H9 (cell line): ENCODE measurements around the gene HMG20B. TPM values are rescaled to one million over a fixed set of nuclear protein-coding genes. Genes with fewer than 3 reads are reported as not detected.

Experiments used
- DNase-seq: peaks from one replicate; pipeline ENCODE4 v3.0.0-alpha.2; 2017
- H2AFZ ChIP-seq: one replicate; pipeline ENCODE4 v1.6.1; 2013; ENCODE audit warnings: mild to moderate bottlenecking, low read length, control low read depth, moderate library complexity
- H2AK5ac ChIP-seq: 2 replicates; pipeline ENCODE4 v1.6.1; 2013; ENCODE audit warnings: low read length, control low read depth, mixed read lengths; ENCODE audit not compliant: insufficient read length
- H2BK120ac ChIP-seq: one replicate; pipeline ENCODE4 v1.6.1; 2013; ENCODE audit warnings: low read depth, mild to moderate bottlenecking, low read length, control low read depth, inconsistent platforms; ENCODE audit not compliant: poor library complexity, severe bottlenecking
- H2BK12ac ChIP-seq: 2 replicates; pipeline ENCODE4 v1.6.1; 2013; ENCODE audit warnings: low read length, control low read depth, mixed read lengths, low read depth; ENCODE audit not compliant: insufficient read length
- H2BK15ac ChIP-seq: 2 replicates; pipeline ENCODE4 v1.6.1; 2013; ENCODE audit warnings: low read depth, low read length, control low read depth
- H2BK20ac ChIP-seq: one replicate; pipeline ENCODE4 v1.6.1; 2013; ENCODE audit warnings: low read depth, mild to moderate bottlenecking, low read length, control low read depth, inconsistent platforms; ENCODE audit not compliant: poor library complexity, severe bottlenecking
- H2BK5ac ChIP-seq: 2 replicates; pipeline ENCODE4 v1.6.1; 2013; ENCODE audit warnings: low read length, control low read depth, mixed read lengths; ENCODE audit not compliant: insufficient read length
- H3K14ac ChIP-seq: 2 replicates; pipeline ENCODE4 v1.6.1; 2013; ENCODE audit warnings: low read length, control low read depth; ENCODE audit not compliant: insufficient read depth
- H3K18ac ChIP-seq: 2 replicates; pipeline ENCODE4 v1.6.1; 2013; ENCODE audit warnings: low read depth, mild to moderate bottlenecking, mixed read lengths, low read length, control low read depth; ENCODE audit not compliant: insufficient read length
- H3K23ac ChIP-seq: 2 replicates; pipeline ENCODE4 v1.6.1; 2013; ENCODE audit warnings: low read length, control low read depth, mixed read lengths, low read depth; ENCODE audit not compliant: insufficient read length
- H3K23me2 ChIP-seq: 2 replicates; pipeline ENCODE4 v1.6.1; 2013; ENCODE audit warnings: low read depth, mild to moderate bottlenecking, mixed read lengths, low read length, control low read depth; ENCODE audit not compliant: insufficient read length, poor library complexity, severe bottlenecking
- H3K27ac ChIP-seq: 2 replicates; pipeline ENCODE4 v1.5.1; 2013; ENCODE audit warnings: low read length, control low read depth, mixed read lengths, low read depth; ENCODE audit not compliant: insufficient read length
- H3K27me3 ChIP-seq: 2 replicates; pipeline ENCODE4 v1.6.1; 2013; ENCODE audit warnings: low read length, control low read depth, inconsistent platforms; ENCODE audit not compliant: insufficient read depth
- H3K4ac ChIP-seq: 2 replicates; pipeline ENCODE4 v1.6.1; 2013; ENCODE audit warnings: low read depth, mild to moderate bottlenecking, control low read depth, inconsistent platforms, low read length, moderate library complexity
- H3K4me1 ChIP-seq: 2 replicates; pipeline ENCODE4 v1.6.1; 2013; ENCODE audit warnings: low read length, control low read depth, inconsistent platforms; ENCODE audit not compliant: insufficient read depth
- H3K4me2 ChIP-seq: 2 replicates; pipeline ENCODE4 v1.6.1; 2013; ENCODE audit warnings: low read length, control low read depth, mixed read lengths; ENCODE audit not compliant: insufficient read length, insufficient read depth
- H3K56ac ChIP-seq: 2 replicates; pipeline ENCODE4 v1.6.1; 2013; ENCODE audit warnings: low read depth, mild to moderate bottlenecking, mixed read lengths, low read length, control low read depth; ENCODE audit not compliant: insufficient read length
- H3K79me1 ChIP-seq: 2 replicates; pipeline ENCODE4 v1.6.1; 2013; ENCODE audit warnings: low read depth, mild to moderate bottlenecking, moderate library complexity, low read length, control low read depth, inconsistent platforms; ENCODE audit not compliant: insufficient read depth, poor library complexity, severe bottlenecking
- H3K79me2 ChIP-seq: 2 replicates; pipeline ENCODE4 v1.6.1; 2013; ENCODE audit warnings: low read length, control low read depth, inconsistent platforms; ENCODE audit not compliant: insufficient read depth
- H3K9ac ChIP-seq: 2 replicates; pipeline ENCODE4 v1.6.1; 2013; ENCODE audit warnings: low read length, control low read depth, mixed read lengths; ENCODE audit not compliant: insufficient read length; ENCODE audit errors: extremely low read depth
- H3K9me3 ChIP-seq: one replicate; pipeline ENCODE4 v1.6.1; 2013; ENCODE audit warnings: low read depth, low read length, inconsistent platforms; ENCODE audit not compliant: control insufficient read depth
- H3T11ph ChIP-seq: one replicate; pipeline ENCODE4 v1.6.1; 2013; ENCODE audit warnings: mild to moderate bottlenecking, low read length, control low read depth, inconsistent platforms
- H4K20me1 ChIP-seq: one replicate; pipeline ENCODE4 v1.6.1; 2013; ENCODE audit not compliant: control insufficient read depth, insufficient read length, insufficient read depth
- H4K5ac ChIP-seq: 2 replicates; pipeline ENCODE4 v1.6.1; 2013; ENCODE audit warnings: low read depth, mild to moderate bottlenecking, mixed read lengths, low read length, control low read depth; ENCODE audit not compliant: insufficient read length
- H4K8ac ChIP-seq: replicated peaks from 2 replicates; pipeline ENCODE4 v1.6.1; 2013; ENCODE audit warnings: low read length, control low read depth, mixed read lengths, low read depth; ENCODE audit not compliant: insufficient read length
- H4K91ac ChIP-seq: 2 replicates; pipeline ENCODE4 v1.6.1; 2013; ENCODE audit warnings: low read depth, mild to moderate bottlenecking, moderate library complexity, mixed read lengths, low read length, control low read depth; ENCODE audit not compliant: insufficient read length
- H3K27ac Mint-ChIP-seq, 3 experiments: 2 replicates in 2 of 3; 3 replicates in 1 of 3; pipeline ENCODE4 v1.8.0; 2020 to 2021; ENCODE audit warnings: mixed read lengths in 3 of 3, mild to moderate bottlenecking in 1 of 3, moderate library complexity in 1 of 3
- H3K27me3 Mint-ChIP-seq: 2 replicates; pipeline ENCODE4 v1.8.0; 2021; ENCODE audit warnings: low read depth, mild to moderate bottlenecking, moderate library complexity, mixed read lengths
- H3K36me3 Mint-ChIP-seq, 3 experiments: 2 replicates in 2 of 3; 3 replicates in 1 of 3; pipeline ENCODE4 v1.8.0; 2020 to 2021; ENCODE audit warnings: low read depth in 3 of 3, mixed read lengths in 3 of 3; ENCODE audit not compliant: insufficient read depth in 1 of 3
- H3K4me1 Mint-ChIP-seq, 2 experiments: 2 replicates each; pipeline ENCODE4 v1.8.0; 2020; ENCODE audit warnings: mixed read lengths in 2 of 2
- H3K4me3 Mint-ChIP-seq, 2 experiments: 2 replicates in 1 of 2; 3 replicates in 1 of 2; pipeline ENCODE4 v1.8.0; 2020 to 2021; ENCODE audit warnings: mild to moderate bottlenecking in 2 of 2, mixed read lengths in 2 of 2, moderate library complexity in 1 of 2
- H3K9me3 Mint-ChIP-seq, 2 experiments: 2 replicates in 1 of 2; 3 replicates in 1 of 2; pipeline ENCODE4 v1.8.0; 2020; ENCODE audit warnings: mild to moderate bottlenecking in 2 of 2, mixed read lengths in 2 of 2, moderate library complexity in 1 of 2
- CTCF ChIP-seq: fragments of 200-600 bp; sonication (generic); conservative IDR thresholded peaks from 3 replicates; pipeline ENCODE4 v1.8.0; 2021; ENCODE audit warnings: antibody characterized with exemption, mild to moderate bottlenecking
- WGBS: extraction: QIAGEN DNeasy Blood & Tissue Kit; methylation state at CpG from one replicate; pipeline ENCODE4 v1.1.7; 2013; ENCODE audit warnings: missing lambda C conversion rate, low lambda C conversion rate, mixed read lengths; ENCODE audit not compliant: insufficient read length; ENCODE audit errors: extremely low coverage; 5-methylcytosine and 5-hydroxymethylcytosine counted together
- total RNA-seq: library from RNA; stranded (reverse); gene quantifications from 2 replicates; pipeline ENCODE4 v1.2.1, GENCODE V29; 2021

Gene HMG20B
- total RNA-seq, 1 experiment from 2014 or later: 58.1 TPM

GRCh38 chr19:3617463-3617862 is 44.7 kb downstream of the HMG20B start:
- no CpG with 5 or more reads among the region's 19 CpGs for WGBS
- Histone ChIP-seq H3K23ac (no peak overlapping the region), H3K79me1 (no peaks in the 10 kb centered on the region), H3K14ac (no peak overlapping the region), H3K4ac (no peak overlapping the region), H3K23me2 (no peaks in the 10 kb centered on the region), H3K27me3 (no peaks in the 10 kb centered on the region), H4K8ac (no peak overlapping the region), H2BK5ac (no peak overlapping the region), H3K27ac (no peak overlapping the region), H2BK15ac (no peak overlapping the region), H3K18ac (no peak overlapping the region), H3K4me2 (no peak overlapping the region), H4K91ac (no peak overlapping the region), H3K4me1 (no peaks in the 10 kb centered on the region), H3K9ac (no peak overlapping the region), H2BK12ac (no peak overlapping the region), H3T11ph (no peak overlapping the region), H2BK120ac (no peak overlapping the region), H3K79me2 (no peaks in the 10 kb centered on the region), H2BK20ac (no peak overlapping the region), H2AFZ (no peak overlapping the region), H3K9me3 (no peaks in the 10 kb centered on the region), H4K5ac (no peak overlapping the region), H4K20me1 (peaks cover 3% of the 10 kb centered on the region), H3K56ac (no peak overlapping the region), H2AK5ac (no peak overlapping the region)
- TF ChIP-seq CTCF: no peak
- H3K27ac Mint-ChIP-seq: peak overlapping the region in 1 of 3 experiments; percentile 63; a peak in 1 of 7 replicates
- DNase-seq: peak; percentile 76
- peaks cover 2 to 16% (median 14%) of the 10 kb centered on the region in 3 experiments; a peak in 6 of 7 replicates for H3K36me3 Mint-ChIP-seq
- no peaks in the 10 kb centered on the region for H3K9me3 Mint-ChIP-seq
- no peaks in the 10 kb centered on the region for H3K27me3 Mint-ChIP-seq
- no peaks in the 10 kb centered on the region for H3K4me1 Mint-ChIP-seq
- H3K4me3 Mint-ChIP-seq: no peak overlapping the region
